ENCODE measurements around the gene OR2M4.
"Not testable (repeated sequence)": the region's sequence is repeated elsewhere in the genome, so short reads cannot be mapped to it uniquely, and the experiment has no call there.

OR2M4 gene

GRCh38 chr1:248231117-248231516 lies at the start of gene OR2M4:
TSS of gene OR2M4 (plus strand) at chr1:248231417. CDS start at chr1:248238929, 7,512 bp downstream.
- Mint-ChIP-seq H3K4me3 (no peak within 1 kb of the TSS), H3K27me3 (no peaks in the 10 kb centered on the region), H3K9me3 (peaks cover 5% of the 10 kb centered on the region), H3K27ac (no peak within 1 kb of the TSS), H3K36me3 (ENCODE audit: low read depth) (no peaks in the 10 kb centered on the region), H3K4me1 (ENCODE audit: low read depth) (no peaks in the 10 kb centered on the region)

- H3K4me3 Mint-ChIP-seq = no peak overlapping the region
- peaks cover 4% of the 10 kb centered on the region for H3K9me3 Mint-ChIP-seq
- no peaks in the 10 kb centered on the region for H3K36me3 Mint-ChIP-seq (ENCODE audit: low read depth)
- H3K27ac Mint-ChIP-seq = no peak overlapping the region
- H3K4me1 Mint-ChIP-seq (ENCODE audit: low read depth) = no peaks in the 10 kb centered on the region
- H3K27me3 Mint-ChIP-seq = no peaks in the 10 kb centered on the region
Observed at GRCh38 chr1:248183996-248184395, 47.2 kb upstream of the OR2M4 start.

GRCh38 chr1:248187363-248187762 lies 43.9 kb upstream of the OR2M4 start:
- H3K9me3 Mint-ChIP-seq = peaks cover 4% of the 10 kb centered on the region
- H3K4me3 Mint-ChIP-seq = no peak overlapping the region
- H3K27me3 Mint-ChIP-seq = no peaks in the 10 kb centered on the region
- H3K27ac Mint-ChIP-seq = no peak overlapping the region
- H3K36me3 Mint-ChIP-seq (ENCODE audit: low read depth) = no peaks in the 10 kb centered on the region
- H3K4me1 Mint-ChIP-seq (ENCODE audit: low read depth) = no peaks in the 10 kb centered on the region

GRCh38 chr1:248189026-248189425 lies 42.2 kb upstream of the OR2M4 start:
- no peaks in the 10 kb centered on the region for H3K36me3 Mint-ChIP-seq (ENCODE audit: low read depth)
- no peak overlapping the region for H3K4me3 Mint-ChIP-seq
- H3K27ac Mint-ChIP-seq = no peak overlapping the region
- no peaks in the 10 kb centered on the region for H3K4me1 Mint-ChIP-seq (ENCODE audit: low read depth)
- no peaks in the 10 kb centered on the region for H3K27me3 Mint-ChIP-seq
- peaks cover 10% of the 10 kb centered on the region for H3K9me3 Mint-ChIP-seq

- Mint-ChIP-seq H3K27me3 (no peaks in the 10 kb centered on the region), H3K27ac (no peak overlapping the region), H3K9me3 (peaks cover 15% of the 10 kb centered on the region), H3K4me1 (ENCODE audit: low read depth) (no peaks in the 10 kb centered on the region), H3K4me3 (no peak overlapping the region), H3K36me3 (ENCODE audit: low read depth) (no peaks in the 10 kb centered on the region)
Observed at GRCh38 chr1:248194117-248194516, 37.1 kb upstream of the OR2M4 start.

- Mint-ChIP-seq H3K9me3 (peaks cover 15% of the 10 kb centered on the region), H3K36me3 (ENCODE audit: low read depth) (no peaks in the 10 kb centered on the region)
Observed at GRCh38 chr1:248196965-248197364, 34.3 kb upstream of the OR2M4 start, which contains the start of gene OR2M3. TSS of gene OR2M3 (plus strand) at chr1:248197265. CDS start at chr1:248203068, 5,803 bp downstream.

GRCh38 chr1:248215880-248216279 lies 15.3 kb upstream of the OR2M4 start:
- Mint-ChIP-seq H3K36me3 (ENCODE audit: low read depth) (no peaks in the 10 kb centered on the region), H3K9me3 (no peaks in the 10 kb centered on the region), H3K27ac (no peak overlapping the region), H3K27me3 (peaks cover 8% of the 10 kb centered on the region), H3K4me1 (ENCODE audit: low read depth) (no peaks in the 10 kb centered on the region), H3K4me3 (no peak overlapping the region)

More at GRCh38 chr1:248196965-248197364, 34.3 kb upstream of the OR2M4 start, which contains the start of gene OR2M3:
- no peak within 1 kb of the TSS for H3K27ac Mint-ChIP-seq
- H3K27me3 Mint-ChIP-seq = no peaks in the 10 kb centered on the region
- H3K4me1 Mint-ChIP-seq (ENCODE audit: low read depth) = no peaks in the 10 kb centered on the region
- H3K4me3 Mint-ChIP-seq = no peak within 1 kb of the TSS

- Mint-ChIP-seq H3K4me3 (no peak overlapping the region), H3K36me3 (ENCODE audit: low read depth) (no peaks in the 10 kb centered on the region), H3K27me3 (no peaks in the 10 kb centered on the region), H3K27ac (no peak overlapping the region), H3K9me3 (peaks cover 9% of the 10 kb centered on the region), H3K4me1 (ENCODE audit: low read depth) (no peaks in the 10 kb centered on the region)
Observed at GRCh38 chr1:248225537-248225936, 5.7 kb upstream of the OR2M4 start.

GRCh38 chr1:248229360-248229908 lies 1.8 kb upstream of the OR2M4 start:
- Mint-ChIP-seq H3K9me3 (peaks cover 9% of the 10 kb centered on the region), H3K4me3 (no peak overlapping the region), H3K27ac (no peak overlapping the region), H3K27me3 (no peaks in the 10 kb centered on the region), H3K36me3 (ENCODE audit: low read depth) (no peaks in the 10 kb centered on the region), H3K4me1 (ENCODE audit: low read depth) (no peaks in the 10 kb centered on the region)

GRCh38 chr1:248239478-248239877 lies 8.3 kb downstream of the OR2M4 start:
- Mint-ChIP-seq H3K27ac (no peak overlapping the region), H3K27me3 (peaks cover 12% of the 10 kb centered on the region), H3K9me3 (no peaks in the 10 kb centered on the region), H3K4me3 (no peak overlapping the region), H3K36me3 (ENCODE audit: low read depth) (no peaks in the 10 kb centered on the region), H3K4me1 (ENCODE audit: low read depth) (peaks cover 3% of the 10 kb centered on the region)

GRCh38 chr1:248243204-248243603 lies 12.0 kb downstream of the OR2M4 start:
- peaks cover 35% of the 10 kb centered on the region for H3K27me3 Mint-ChIP-seq
- peaks cover 3% of the 10 kb centered on the region for H3K4me1 Mint-ChIP-seq (ENCODE audit: low read depth)
- no peaks in the 10 kb centered on the region for H3K9me3 Mint-ChIP-seq
- H3K27ac Mint-ChIP-seq = no peak overlapping the region
- H3K4me3 Mint-ChIP-seq = no peak overlapping the region
- no peaks in the 10 kb centered on the region for H3K36me3 Mint-ChIP-seq (ENCODE audit: low read depth)

GRCh38 chr1:248259309-248259708 lies 28.1 kb downstream of the OR2M4 start:
- H3K27me3 Mint-ChIP-seq; H3K4me3 Mint-ChIP-seq; H3K36me3 Mint-ChIP-seq (ENCODE audit: low read depth); H3K4me1 Mint-ChIP-seq (ENCODE audit: low read depth); H3K27ac Mint-ChIP-seq: not testable (repeated sequence)
- H3K9me3 Mint-ChIP-seq = peaks cover 12% of the 10 kb centered on the region

- Mint-ChIP-seq H3K36me3 (ENCODE audit: low read depth) (no peaks in the 10 kb centered on the region), H3K27me3 (no peaks in the 10 kb centered on the region), H3K9me3 (peaks cover 7% of the 10 kb centered on the region), H3K4me1 (ENCODE audit: low read depth) (no peaks in the 10 kb centered on the region), H3K4me3 (no peak overlapping the region), H3K27ac (no peak overlapping the region)
Observed at GRCh38 chr1:248268178-248268577, 37.0 kb downstream of the OR2M4 start.

GRCh38 chr1:248273225-248273624 lies 42.0 kb downstream of the OR2M4 start:
- H3K9me3 Mint-ChIP-seq; H3K4me1 Mint-ChIP-seq (ENCODE audit: low read depth); H3K27me3 Mint-ChIP-seq; H3K36me3 Mint-ChIP-seq (ENCODE audit: low read depth); H3K27ac Mint-ChIP-seq; H3K4me3 Mint-ChIP-seq: not testable (repeated sequence)

- Mint-ChIP-seq H3K9me3 (no peaks in the 10 kb centered on the region), H3K4me1 (ENCODE audit: low read depth) (no peaks in the 10 kb centered on the region), H3K27ac (no peak within 1 kb of the TSS), H3K36me3 (ENCODE audit: low read depth) (no peaks in the 10 kb centered on the region), H3K4me3 (no peak within 1 kb of the TSS), H3K27me3 (no peaks in the 10 kb centered on the region)
Observed at GRCh38 chr1:248277876-248278275, 46.7 kb downstream of the OR2M4 start, which contains the start of gene OR2T33. TSS of gene OR2T33 (minus strand) at chr1:248277976. CDS start at chr1:248273814, 4,162 bp downstream.

- Mint-ChIP-seq H3K4me1 (ENCODE audit: low read depth) (no peaks in the 10 kb centered on the region), H3K27ac (no peak overlapping the region), H3K4me3 (no peak overlapping the region), H3K27me3 (no peaks in the 10 kb centered on the region), H3K36me3 (ENCODE audit: low read depth) (no peaks in the 10 kb centered on the region), H3K9me3 (no peaks in the 10 kb centered on the region)
Observed at GRCh38 chr1:248288391-248288790, 57.2 kb downstream of the OR2M4 start.

Data from stimulated activated naive CD8-positive, alpha-beta T cell treated with anti-CD3 and anti-CD28 coated beads, Interleukin-15, Interleukin-2, amounts not matched to agents 100 ng/mL and 50 ng/mL, for 24 hours (primary cell).